Measurements from ENCODE around the gene UBXN4. TPM values are rescaled to one million over a fixed set of nuclear protein-coding genes. Genes with fewer than 3 reads are reported as not detected.

Gene UBXN4
- total and polyA plus RNA-seq, 7 experiments from 2014 or later: 83.7 to 158 (median 116) TPM

DNA sequence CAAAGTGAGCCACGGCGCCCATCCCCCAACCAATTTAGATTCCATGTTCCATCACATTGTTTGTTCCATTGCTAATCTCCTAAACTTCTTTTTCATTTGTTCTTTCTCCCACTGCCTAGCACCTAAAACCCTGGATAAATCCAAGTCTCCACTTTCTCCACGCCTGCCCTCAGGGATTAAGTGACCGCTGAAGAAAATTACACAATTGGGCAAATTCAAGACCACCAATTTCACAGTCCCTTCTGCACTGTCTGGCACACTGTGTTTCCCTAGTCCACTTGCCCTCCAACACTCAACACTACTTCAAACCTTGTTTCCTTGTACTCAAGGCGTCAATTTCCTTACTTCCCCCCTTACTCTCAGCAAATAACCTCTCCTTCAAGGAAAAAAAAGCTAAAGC is 5.1 kb upstream of the UBXN4 start:
- DNase-seq (no peak), ATAC-seq (no peak)
- H3K9me3 ChIP-seq (ENCODE audit: control insufficient read depth in 2 of 3, low read length in 3 of 3): no peaks in the 10 kb centered on the region
- H3K27ac ChIP-seq (ENCODE audit: low read depth, low read length): no peak overlapping the region
- H3K4me3 ChIP-seq (ENCODE audit: low read length): no peak overlapping the region
- ChIA-PET CTCF (interaction anchor here (0.6 kb wide), 1 partner anchor 821 kb away, joined by 5 read pairs; no protein-coding TSS in a partner anchor), POLR2A (no interaction called here)
- intact Hi-C loops (cut with micrococcal nuclease): no loop called here
- H3K27me3 Mint-ChIP-seq: no peaks in the 10 kb centered on the region
- H3K4me1 Mint-ChIP-seq: peaks cover 2 to 12% (median 4%) of the 10 kb centered on the region in 7 donors
- peaks cover 0 to 7% (median 0%) of the 10 kb centered on the region in 5 donors for H3K36me3 Mint-ChIP-seq
- peaks cover 0 to 1% (median 0%) of the 10 kb centered on the region in 3 experiments for H3K36me3 ChIP-seq (ENCODE audit: control insufficient read depth in 2 of 3, insufficient read depth in 3 of 3, low read length in 3 of 3)
- peak overlapping the region in 2 of 9 donors; percentile 37 to 56 for H3K27ac Mint-ChIP-seq
- no peaks in the 10 kb centered on the region for H3K27me3 ChIP-seq (ENCODE audit: control insufficient read depth in 2 of 2, insufficient read depth in 2 of 2, low read length in 2 of 2)
- no peaks in the 10 kb centered on the region for H3K4me1 ChIP-seq (ENCODE audit: control insufficient read depth in 2 of 2, insufficient read depth in 2 of 2, low read length in 2 of 2)
- peaks cover 0 to 5% (median 0%) of the 10 kb centered on the region in 11 donors for H3K9me3 Mint-ChIP-seq
- H3K4me3 Mint-ChIP-seq: no peak overlapping the region

DNA sequence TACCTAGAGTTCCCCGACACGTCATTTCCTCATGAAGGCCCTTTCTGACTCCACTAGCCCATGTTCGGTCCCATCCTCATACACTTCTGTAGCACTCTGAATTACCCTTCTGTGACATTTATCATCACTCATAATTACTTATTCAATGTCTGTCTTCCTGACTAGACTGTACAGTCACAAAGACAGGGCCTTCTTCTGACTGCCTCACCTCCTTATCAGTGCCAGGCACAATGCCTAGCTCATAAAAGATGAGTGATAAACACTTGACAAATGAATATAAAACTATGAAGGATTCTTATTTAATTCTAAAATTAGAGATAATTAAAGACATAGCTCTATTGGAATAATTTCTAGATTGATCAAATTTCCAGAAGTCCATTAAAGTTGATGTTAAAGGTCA is 1.4 kb upstream of the UBXN4 start:
- intact Hi-C loops (cut with micrococcal nuclease): loop anchor here (5.0 to 10.0 kb wide), 5 partner anchors 377 to 1485 kb away; partner anchors contain the start of genes CXCR4 (in 1 of the 2) and MGAT5 (in 1 of the 2)
- Mint-ChIP-seq H3K36me3 (peaks cover 0 to 9% (median 0%) of the 10 kb centered on the region in 5 donors), H3K4me3 (no peak overlapping the region), H3K27ac (no peak overlapping the region), H3K9me3 (peaks cover 0 to 5% (median 0%) of the 10 kb centered on the region in 11 donors), H3K4me1 (peaks cover 15 to 34% (median 31%) of the 10 kb centered on the region in 7 donors), H3K27me3 (no peaks in the 10 kb centered on the region)
- Histone ChIP-seq H3K27ac (ENCODE audit: low read depth, low read length) (no peak overlapping the region), H3K36me3 (ENCODE audit: control insufficient read depth in 2 of 3, insufficient read depth in 3 of 3, low read length in 3 of 3) (peaks cover 0 to 6% (median 0%) of the 10 kb centered on the region in 3 experiments), H3K27me3 (ENCODE audit: control insufficient read depth in 2 of 2, insufficient read depth in 2 of 2, low read length in 2 of 2) (no peaks in the 10 kb centered on the region), H3K4me1 (ENCODE audit: control insufficient read depth in 2 of 2, insufficient read depth in 2 of 2, low read length in 2 of 2) (peaks cover 14 to 20% of the 10 kb centered on the region in 2 donors), H3K4me3 (ENCODE audit: low read length) (no peak overlapping the region), H3K9me3 (ENCODE audit: control insufficient read depth in 2 of 3, low read length in 3 of 3) (no peaks in the 10 kb centered on the region)
- DNase-seq (no peak), ATAC-seq (no peak)
- ChIA-PET CTCF (interaction anchor here (0.6 to 1.3 kb wide), 4 partner anchors 18 to 689 kb away, joined by 3 to 4 read pairs (median 3); no protein-coding TSS in a partner anchor), POLR2A (no interaction called here)

DNA sequence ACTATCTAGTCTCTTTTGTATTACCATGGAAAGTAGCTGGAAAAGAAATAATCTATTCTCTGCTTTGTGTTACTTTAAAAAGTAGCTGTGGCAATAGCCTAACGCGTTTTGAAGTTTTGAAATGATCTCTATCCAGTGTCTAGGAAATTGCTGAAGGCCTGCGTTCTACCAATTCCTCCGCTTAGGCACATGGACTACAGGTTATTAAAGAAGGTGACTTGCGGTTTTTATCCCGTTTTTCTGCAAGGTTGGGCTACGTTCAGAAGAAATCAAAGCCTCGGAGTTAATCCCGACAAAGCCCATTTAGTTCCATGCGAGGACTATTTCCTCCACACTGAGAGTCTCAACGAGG is 636 bp upstream of the UBXN4 start:
- peak overlapping the region in 6 of 10 donors; percentile 94 to 98 (median 95) for H3K4me3 Mint-ChIP-seq
- no peak overlapping the region for H3K27ac ChIP-seq (ENCODE audit: low read depth, low read length)

DNA sequence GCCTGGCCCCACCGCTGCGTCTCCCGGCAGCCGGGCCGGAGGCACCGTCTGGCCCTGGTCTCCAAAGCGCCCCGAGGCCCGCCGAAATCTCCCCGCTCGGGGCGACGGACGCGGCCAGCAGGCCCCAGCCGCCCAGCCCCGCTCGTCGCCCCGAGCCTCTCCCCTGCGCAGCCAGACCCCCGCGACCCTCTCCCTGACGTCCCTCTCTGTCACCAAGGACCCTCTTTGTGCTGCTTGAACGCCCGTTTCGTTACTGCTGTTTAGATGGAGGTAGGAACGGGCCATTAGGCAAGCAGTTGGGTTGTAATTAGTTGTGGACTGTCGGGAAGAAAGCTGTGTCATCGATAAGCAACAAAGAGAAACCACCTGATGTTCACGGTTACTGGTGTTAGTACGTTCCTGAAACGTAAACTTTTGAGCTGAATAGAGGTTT is 686 bp downstream of the UBXN4 start:
- Histone ChIP-seq H3K4me1 (ENCODE audit: control insufficient read depth in 2 of 2, insufficient read depth in 2 of 2, low read length in 2 of 2) (peaks cover 20 to 23% of the 10 kb centered on the region in 2 donors), H3K27ac (ENCODE audit: low read depth, low read length) (peak overlapping the region; percentile 97), H3K27me3 (ENCODE audit: control insufficient read depth in 2 of 2, insufficient read depth in 2 of 2, low read length in 2 of 2) (no peaks in the 10 kb centered on the region), H3K36me3 (ENCODE audit: control insufficient read depth in 2 of 3, insufficient read depth in 3 of 3, low read length in 3 of 3) (peaks cover 0 to 9% (median 0%) of the 10 kb centered on the region in 3 experiments), H3K4me3 (ENCODE audit: low read length) (peak overlapping the region; percentile 88), H3K9me3 (ENCODE audit: control insufficient read depth in 2 of 3, low read length in 3 of 3) (no peaks in the 10 kb centered on the region)
- H3K4me1 Mint-ChIP-seq: peaks cover 28 to 52% (median 48%) of the 10 kb centered on the region in 7 donors
- peak overlapping the region; percentile 92 to 98 (median 95) for H3K4me3 Mint-ChIP-seq
- ChIA-PET POLR2A (interaction anchor here (1.0 to 1.6 kb wide), 5 partner anchors 18 to 824 kb away, joined by 3 to 5 read pairs (median 3); partner anchors contain the start of gene ZRANB3), CTCF (interaction anchor here (0.7 kb wide), 1 partner anchor 73 kb away, joined by 3 read pairs; no protein-coding TSS in a partner anchor)
- peaks cover 0 to 16% (median 10%) of the 10 kb centered on the region in 5 donors for H3K36me3 Mint-ChIP-seq
- H3K27ac Mint-ChIP-seq: peak overlapping the region; percentile 89 to 99 (median 95)
- peaks cover 0 to 5% (median 0%) of the 10 kb centered on the region in 11 donors for H3K9me3 Mint-ChIP-seq
- intact Hi-C loops (cut with micrococcal nuclease): loop anchor here (2.0 to 10.0 kb wide), 6 partner anchors 375 to 1622 kb away; partner anchors contain the start of genes CXCR4 (in 1 of the 2) and MGAT5 (in 1 of the 2)
- no peaks in the 10 kb centered on the region for H3K27me3 Mint-ChIP-seq
- peak; percentile 10 for ATAC-seq
- peak in 6 of 9 donors; percentile 23 to 44 (median 40) for DNase-seq

More for the DNA sequence above, 636 bp upstream of the UBXN4 start:
- no peaks in the 10 kb centered on the region for H3K9me3 ChIP-seq (ENCODE audit: control insufficient read depth in 2 of 3, low read length in 3 of 3)
- H3K36me3 ChIP-seq (ENCODE audit: control insufficient read depth in 2 of 3, insufficient read depth in 3 of 3, low read length in 3 of 3): peaks cover 0 to 6% (median 0%) of the 10 kb centered on the region in 3 experiments
- POLR2A ChIA-PET: interaction anchor here (0.7 to 1.0 kb wide), 2 partner anchors 84 to 210 kb away, joined by 3 read pairs; partner anchors contain the start of genes R3HDM1 and ZRANB3
- DNase-seq (no peak), ATAC-seq (no peak)
- no peaks in the 10 kb centered on the region for H3K27me3 Mint-ChIP-seq
- peaks cover 0 to 5% (median 0%) of the 10 kb centered on the region in 11 donors for H3K9me3 Mint-ChIP-seq
- peaks cover 0 to 10% (median under 1%) of the 10 kb centered on the region in 5 donors for H3K36me3 Mint-ChIP-seq
- H3K4me1 Mint-ChIP-seq: peaks cover 17 to 41% (median 37%) of the 10 kb centered on the region in 7 donors
- peak overlapping the region in 6 of 9 donors; percentile 9 to 94 (median 76) for H3K27ac Mint-ChIP-seq
- H3K4me1 ChIP-seq (ENCODE audit: control insufficient read depth in 2 of 2, insufficient read depth in 2 of 2, low read length in 2 of 2): peaks cover 15 to 20% of the 10 kb centered on the region in 2 donors
- CTCF ChIA-PET: interaction anchor here (0.5 to 1.2 kb wide), 2 partner anchors 19 to 173 kb away, joined by 3 read pairs; no protein-coding TSS in a partner anchor
- H3K4me3 ChIP-seq (ENCODE audit: low read length): peak overlapping the region; percentile 88
- intact Hi-C loops (cut with micrococcal nuclease): loop anchor here (1.0 to 10.0 kb wide), 12 partner anchors 135 to 1486 kb away; partner anchors contain the start of genes CCNT2 (in 2 of the 2), MCM6 (in 2 of the 2), CXCR4 (in 1 of the 2) and DARS1 (in 1 of the 2)
- no peaks in the 10 kb centered on the region for H3K27me3 ChIP-seq (ENCODE audit: control insufficient read depth in 2 of 2, insufficient read depth in 2 of 2, low read length in 2 of 2)

DNA sequence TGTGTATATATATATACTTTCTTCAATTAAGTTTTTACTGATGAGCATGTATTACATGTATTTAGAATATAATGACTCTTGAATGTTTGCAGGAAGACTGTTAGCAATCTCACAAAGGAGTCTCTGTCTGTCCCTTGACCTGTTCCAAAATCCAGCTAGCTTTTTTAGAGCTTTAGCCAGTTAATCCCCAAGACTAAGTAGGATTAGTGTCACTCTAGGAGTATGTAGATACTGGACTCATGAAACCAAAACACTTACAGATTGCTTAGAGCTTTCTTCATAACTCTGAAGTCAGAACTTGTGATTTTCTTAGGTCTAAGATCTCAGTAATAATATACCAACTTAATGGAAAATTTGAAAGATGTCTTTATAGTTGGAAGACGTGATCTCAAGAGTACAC is 2.2 kb downstream of the UBXN4 start:
- ChIA-PET POLR2A (interaction anchor here (0.6 to 1.6 kb wide), 3 partner anchors 31 to 827 kb away, joined by 3 read pairs; partner anchors contain the start of gene ZRANB3), CTCF (no interaction called here)
- intact Hi-C loops (cut with micrococcal nuclease): loop anchor here (2.0 to 10.0 kb wide), 6 partner anchors 373 to 1623 kb away; partner anchors contain the start of genes CXCR4 (in 1 of the 2) and MGAT5 (in 1 of the 2)
- H3K4me1 Mint-ChIP-seq: peaks cover 29 to 61% (median 53%) of the 10 kb centered on the region in 7 donors
- peaks cover 0 to 5% (median 0%) of the 10 kb centered on the region in 11 donors for H3K9me3 Mint-ChIP-seq
- H3K9me3 ChIP-seq (ENCODE audit: control insufficient read depth in 2 of 3, low read length in 3 of 3): no peaks in the 10 kb centered on the region
- peak overlapping the region in 4 of 9 donors; percentile 15 to 47 (median 34) for H3K27ac Mint-ChIP-seq
- peaks cover 0 to 13% (median 0%) of the 10 kb centered on the region in 3 experiments for H3K36me3 ChIP-seq (ENCODE audit: control insufficient read depth in 2 of 3, insufficient read depth in 3 of 3, low read length in 3 of 3)
- H3K27ac ChIP-seq (ENCODE audit: low read depth, low read length): peak overlapping the region; percentile 7
- H3K4me3 Mint-ChIP-seq: peak overlapping the region in 9 of 10 donors; percentile 36 to 95 (median 68)
- H3K27me3 ChIP-seq (ENCODE audit: control insufficient read depth in 2 of 2, insufficient read depth in 2 of 2, low read length in 2 of 2): no peaks in the 10 kb centered on the region
- H3K4me1 ChIP-seq (ENCODE audit: control insufficient read depth in 2 of 2, insufficient read depth in 2 of 2, low read length in 2 of 2): peaks cover 20 to 23% of the 10 kb centered on the region in 2 donors
- peaks cover 0 to 18% (median 15%) of the 10 kb centered on the region in 5 donors for H3K36me3 Mint-ChIP-seq
- DNase-seq: no peak
- H3K4me3 ChIP-seq (ENCODE audit: low read length): no peak overlapping the region
- H3K27me3 Mint-ChIP-seq: no peaks in the 10 kb centered on the region
- no peak for ATAC-seq

DNA sequence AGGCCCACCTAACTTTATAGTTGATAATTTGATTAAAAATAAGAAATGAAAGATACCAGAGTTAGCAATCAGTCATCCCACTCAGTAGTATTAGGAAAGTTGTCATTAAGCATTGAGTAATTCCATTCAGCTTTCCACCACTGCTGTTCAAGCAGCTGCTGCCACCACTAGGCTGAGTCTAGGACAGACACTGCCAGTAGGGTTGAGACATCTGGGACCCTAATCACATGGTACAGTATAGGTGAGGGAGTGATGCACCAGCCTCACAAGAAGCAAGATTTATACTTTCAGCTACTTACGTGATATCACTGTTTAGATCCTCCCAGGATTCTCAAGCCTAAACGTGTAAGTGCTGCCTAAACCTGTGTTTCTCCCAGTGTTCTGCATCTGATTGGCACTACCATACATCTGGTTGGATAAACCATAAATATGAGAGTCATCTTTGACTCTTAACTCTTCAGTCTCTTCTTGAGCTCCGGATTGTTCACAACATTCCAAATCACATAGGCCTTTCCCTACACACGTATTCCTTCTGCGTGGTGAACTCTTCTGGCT is 3.2 kb downstream of the UBXN4 start:
- H3K27me3 ChIP-seq (ENCODE audit: control insufficient read depth in 2 of 2, insufficient read depth in 2 of 2, low read length in 2 of 2): no peaks in the 10 kb centered on the region
- peaks cover 20 to 23% of the 10 kb centered on the region in 2 donors for H3K4me1 ChIP-seq (ENCODE audit: control insufficient read depth in 2 of 2, insufficient read depth in 2 of 2, low read length in 2 of 2)
- H3K27me3 Mint-ChIP-seq: no peaks in the 10 kb centered on the region
- peaks cover 0 to 24% (median 21%) of the 10 kb centered on the region in 5 donors for H3K36me3 Mint-ChIP-seq
- H3K9me3 ChIP-seq (ENCODE audit: control insufficient read depth in 2 of 3, low read length in 3 of 3): no peaks in the 10 kb centered on the region
- no peak for ATAC-seq
- H3K27ac ChIP-seq (ENCODE audit: low read depth, low read length): no peak overlapping the region
- H3K36me3 ChIP-seq (ENCODE audit: control insufficient read depth in 2 of 3, insufficient read depth in 3 of 3, low read length in 3 of 3): peaks cover 0 to 20% (median 0%) of the 10 kb centered on the region in 3 experiments
- peaks cover 31 to 68% (median 61%) of the 10 kb centered on the region in 7 donors for H3K4me1 Mint-ChIP-seq
- H3K4me3 ChIP-seq (ENCODE audit: low read length): no peak overlapping the region
- ChIA-PET POLR2A (interaction anchor here (0.8 to 1.2 kb wide), 5 partner anchors 11 to 693 kb away, joined by 3 to 6 read pairs (median 3); partner anchors contain the start of gene RAB3GAP1), CTCF (no interaction called here)
- intact Hi-C loops (cut with micrococcal nuclease): loop anchor here (5.0 to 10.0 kb wide), 5 partner anchors 372 to 1490 kb away; partner anchors contain the start of genes CXCR4 (in 1 of the 2) and MGAT5 (in 1 of the 2)
- H3K27ac Mint-ChIP-seq: peak overlapping the region in 2 of 9 donors; percentile 15 to 56
- DNase-seq: peak in 4 of 9 donors; percentile 5 to 14 (median 10)
- peaks cover 0 to 5% (median 0%) of the 10 kb centered on the region in 11 donors for H3K9me3 Mint-ChIP-seq
- H3K4me3 Mint-ChIP-seq: peak overlapping the region in 8 of 10 donors; percentile 3 to 95 (median 68)

Measured in naive thymus-derived CD4-positive, alpha-beta T cell (primary cell).